NCI-H187 (cell line): ENCODE results near the gene CACNA2D4.
"Not testable (repeated sequence)": the region's sequence is repeated elsewhere in the genome, so short reads cannot be mapped to it uniquely, and the experiment has no call there.

Experiments
- DNase-seq, 2 experiments: peaks; one replicate each; lab custom pipeline; 2025; lab: John Stamatoyannopoulos, UW

CACNA2D4 gene, protein sequence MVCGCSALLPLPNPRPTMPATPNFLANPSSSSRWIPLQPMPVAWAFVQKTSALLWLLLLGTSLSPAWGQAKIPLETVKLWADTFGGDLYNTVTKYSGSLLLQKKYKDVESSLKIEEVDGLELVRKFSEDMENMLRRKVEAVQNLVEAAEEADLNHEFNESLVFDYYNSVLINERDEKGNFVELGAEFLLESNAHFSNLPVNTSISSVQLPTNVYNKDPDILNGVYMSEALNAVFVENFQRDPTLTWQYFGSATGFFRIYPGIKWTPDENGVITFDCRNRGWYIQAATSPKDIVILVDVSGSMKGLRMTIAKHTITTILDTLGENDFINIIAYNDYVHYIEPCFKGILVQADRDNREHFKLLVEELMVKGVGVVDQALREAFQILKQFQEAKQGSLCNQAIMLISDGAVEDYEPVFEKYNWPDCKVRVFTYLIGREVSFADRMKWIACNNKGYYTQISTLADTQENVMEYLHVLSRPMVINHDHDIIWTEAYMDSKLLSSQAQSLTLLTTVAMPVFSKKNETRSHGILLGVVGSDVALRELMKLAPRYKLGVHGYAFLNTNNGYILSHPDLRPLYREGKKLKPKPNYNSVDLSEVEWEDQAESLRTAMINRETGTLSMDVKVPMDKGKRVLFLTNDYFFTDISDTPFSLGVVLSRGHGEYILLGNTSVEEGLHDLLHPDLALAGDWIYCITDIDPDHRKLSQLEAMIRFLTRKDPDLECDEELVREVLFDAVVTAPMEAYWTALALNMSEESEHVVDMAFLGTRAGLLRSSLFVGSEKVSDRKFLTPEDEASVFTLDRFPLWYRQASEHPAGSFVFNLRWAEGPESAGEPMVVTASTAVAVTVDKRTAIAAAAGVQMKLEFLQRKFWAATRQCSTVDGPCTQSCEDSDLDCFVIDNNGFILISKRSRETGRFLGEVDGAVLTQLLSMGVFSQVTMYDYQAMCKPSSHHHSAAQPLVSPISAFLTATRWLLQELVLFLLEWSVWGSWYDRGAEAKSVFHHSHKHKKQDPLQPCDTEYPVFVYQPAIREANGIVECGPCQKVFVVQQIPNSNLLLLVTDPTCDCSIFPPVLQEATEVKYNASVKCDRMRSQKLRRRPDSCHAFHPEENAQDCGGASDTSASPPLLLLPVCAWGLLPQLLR

DNA sequence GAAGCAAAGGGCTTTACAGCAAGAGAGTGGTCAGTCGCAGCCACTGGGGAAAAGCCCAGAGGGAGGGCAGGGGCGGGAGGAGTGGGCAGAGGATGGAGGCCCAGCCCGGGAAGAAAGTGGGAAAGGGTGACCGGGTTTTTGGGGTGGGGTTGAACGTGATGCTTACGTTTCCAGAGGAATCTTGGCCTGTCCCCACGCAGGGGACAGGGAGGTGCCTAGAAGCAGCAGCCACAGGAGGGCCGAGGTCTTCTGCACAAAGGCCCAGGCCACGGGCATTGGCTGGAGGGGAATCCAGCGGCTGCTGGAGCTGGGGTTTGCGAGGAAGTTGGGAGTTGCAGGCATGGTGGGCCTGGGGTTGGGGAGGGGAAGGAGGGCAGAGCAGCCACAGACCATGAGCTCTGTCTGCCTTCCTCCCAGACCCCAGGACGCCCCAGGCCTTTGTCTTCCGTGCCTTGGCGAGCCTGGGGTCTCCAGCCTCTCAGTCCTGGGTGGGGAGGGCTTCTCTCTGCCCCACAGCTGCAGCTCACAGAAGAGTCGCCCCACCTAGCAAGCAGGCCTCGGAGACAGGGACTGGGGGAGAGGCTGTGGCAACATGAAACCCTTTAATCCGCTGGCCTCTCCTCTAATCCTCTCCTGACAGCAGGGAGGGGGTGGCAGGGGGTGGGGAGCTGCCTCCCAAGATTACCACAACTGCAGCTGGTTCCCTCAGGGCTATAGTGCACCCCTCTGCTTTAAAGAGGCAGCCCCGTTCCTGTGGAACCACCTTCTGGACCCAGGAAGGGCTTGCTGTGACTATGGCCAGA, at the start of gene CACNA2D4:
TSS of gene CACNA2D4 (minus strand) at position 572 of the 803 bp plus-strand sequence. CDS start at position 393, 179 bp downstream.
- DNase-seq: no peak

- DNase-seq: no peak
These were observed 48.2 kb upstream of the CACNA2D4 start for GRCh38 chr12:1966561-1967226.

GRCh38 chr12:1965916-1966315, 47.5 kb upstream of the CACNA2D4 start:
- no peak for DNase-seq

- DNase-seq: no peak
These were observed 43.9 kb upstream of the CACNA2D4 start for GRCh38 chr12:1962051-1963020.

DNA sequence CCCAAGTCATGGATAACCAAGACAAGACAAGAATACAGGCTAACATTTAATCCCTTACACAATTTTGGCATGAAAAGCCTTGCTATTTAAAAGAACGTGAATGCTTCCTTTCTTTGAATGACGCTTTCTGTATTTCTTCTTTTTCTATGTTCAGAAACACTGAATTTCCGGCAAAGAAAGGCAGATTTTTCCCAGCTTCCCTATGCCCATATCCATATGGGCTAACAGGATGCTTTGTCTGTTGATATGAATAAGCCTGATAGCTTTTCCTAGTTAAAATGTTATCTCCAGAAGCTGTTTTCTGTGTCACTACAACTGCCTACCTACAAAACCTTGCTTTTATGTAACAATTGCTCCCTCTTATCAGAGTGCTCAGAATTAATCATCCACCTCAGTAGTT, 38.3 kb upstream of the CACNA2D4 start:
- no peak for DNase-seq

DNA sequence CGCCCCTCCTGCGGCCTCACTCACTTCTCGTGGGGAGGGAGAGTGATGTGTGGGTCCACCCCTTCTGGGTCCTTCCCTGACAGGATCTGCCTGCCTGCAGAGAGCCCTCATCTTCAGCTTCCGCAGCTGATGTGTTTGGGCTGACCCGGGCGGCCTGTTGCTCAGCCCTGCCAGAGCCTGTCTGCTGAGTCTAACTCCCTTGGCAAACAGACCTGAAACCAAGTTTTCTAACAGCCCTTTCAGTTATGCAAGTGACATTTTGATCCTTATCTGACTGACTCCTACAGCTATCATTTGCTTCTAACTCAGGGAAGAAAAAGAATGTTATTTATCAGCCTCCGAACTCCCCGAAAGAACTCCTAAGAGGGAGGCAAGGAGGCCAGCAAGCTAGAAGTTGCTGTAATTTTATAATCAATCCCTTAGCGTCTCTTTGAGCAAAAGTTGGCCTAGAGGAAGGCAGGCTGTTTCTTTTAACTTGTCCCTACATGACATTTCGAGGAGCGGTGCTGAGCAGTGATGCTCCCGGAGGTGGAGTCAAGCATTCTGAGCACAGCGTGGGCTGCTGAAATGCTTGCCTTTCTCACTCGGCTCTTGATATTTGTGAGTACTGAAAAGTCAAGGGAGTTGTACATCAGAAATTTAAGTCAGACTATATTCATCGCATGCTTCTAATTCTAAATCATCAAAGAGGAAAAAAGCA, 31.5 kb upstream of the CACNA2D4 start:
- no peak for DNase-seq

DNA sequence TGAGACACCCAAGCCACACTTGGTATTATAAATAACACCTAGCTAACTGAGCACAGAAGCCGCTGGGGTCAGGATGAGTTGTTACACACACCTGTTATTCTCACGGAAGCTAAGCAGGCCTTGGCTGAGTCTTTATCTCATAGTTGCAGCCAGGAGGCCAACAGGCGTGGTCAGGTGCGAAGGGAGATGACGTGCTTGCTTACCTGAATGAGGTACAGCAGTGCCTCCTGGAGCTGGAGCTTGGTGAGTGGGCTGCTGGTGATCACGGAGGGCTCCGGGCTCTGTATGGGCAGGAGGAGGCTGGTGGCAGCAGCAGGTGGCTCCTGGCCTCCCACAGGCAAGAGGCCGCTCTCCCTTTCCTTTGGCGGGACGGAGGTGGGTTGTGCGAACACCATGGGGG, 30.4 kb upstream of the CACNA2D4 start:
- DNase-seq: no peak

GRCh38 chr12:1947081-1947480, 28.6 kb upstream of the CACNA2D4 start:
- no peak for DNase-seq

DNA sequence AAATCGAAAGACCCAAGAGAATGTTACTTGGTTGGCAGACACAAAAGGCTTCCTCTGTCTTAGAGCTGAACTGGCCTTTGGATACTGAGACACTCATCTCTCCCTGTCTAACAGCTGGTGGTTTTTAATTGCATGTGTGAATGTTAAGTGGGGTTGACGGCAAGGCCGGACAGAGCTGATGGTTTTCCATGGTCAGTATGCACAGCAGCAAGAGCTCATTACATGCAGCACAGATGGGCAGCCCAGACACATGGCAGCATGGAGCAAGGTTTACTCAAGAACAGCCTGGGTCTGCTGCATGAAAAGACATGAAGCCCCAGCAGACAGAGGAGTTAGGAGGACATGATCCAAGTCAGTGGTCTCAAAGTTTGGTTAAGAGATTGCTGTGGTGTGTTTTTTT, 27.8 kb upstream of the CACNA2D4 start:
- no peak for DNase-seq

DNA sequence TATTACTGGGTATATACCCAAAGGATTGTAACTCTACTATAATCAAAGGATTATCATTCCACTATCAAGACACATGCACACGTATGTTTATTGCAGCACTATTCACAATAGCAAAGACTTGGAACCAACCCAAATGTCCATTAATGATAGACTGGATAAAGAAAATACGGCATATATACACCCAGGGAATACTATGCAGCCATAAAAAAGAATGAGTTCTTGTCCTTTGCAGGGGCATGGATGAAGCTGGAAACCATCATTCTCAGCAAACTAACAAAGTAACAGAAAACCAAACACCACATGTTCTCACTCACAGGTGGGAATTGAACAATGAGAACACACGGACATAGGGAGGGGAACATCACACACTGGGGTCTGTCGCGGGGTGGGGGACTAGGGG, 27.1 kb upstream of the CACNA2D4 start:
- DNase-seq: not testable (repeated sequence)

GRCh38 chr12:1939801-1940607, 21.6 kb upstream of the CACNA2D4 start:
- peak; percentile 59 to 61 for DNase-seq

DNA sequence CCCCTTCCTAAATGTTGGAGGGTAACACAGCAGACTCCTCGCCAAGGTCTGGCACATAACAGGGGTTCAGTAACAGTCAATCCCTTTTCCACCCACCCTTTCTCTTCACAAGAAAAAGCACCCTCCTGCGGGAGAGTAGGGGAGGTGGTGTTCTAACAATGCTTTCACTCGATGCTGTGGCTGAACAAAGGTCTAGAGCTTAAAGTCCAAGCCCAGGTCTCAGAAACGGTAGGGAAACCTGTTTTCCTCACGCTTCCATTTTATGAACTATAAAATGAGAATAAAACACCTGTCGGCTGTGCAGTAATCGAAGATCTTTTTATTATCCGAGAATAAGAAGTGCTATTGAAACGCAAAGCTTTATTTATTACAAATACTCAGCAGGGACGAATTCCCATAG, 20.9 kb upstream of the CACNA2D4 start:
- DNase-seq: no peak

DNA sequence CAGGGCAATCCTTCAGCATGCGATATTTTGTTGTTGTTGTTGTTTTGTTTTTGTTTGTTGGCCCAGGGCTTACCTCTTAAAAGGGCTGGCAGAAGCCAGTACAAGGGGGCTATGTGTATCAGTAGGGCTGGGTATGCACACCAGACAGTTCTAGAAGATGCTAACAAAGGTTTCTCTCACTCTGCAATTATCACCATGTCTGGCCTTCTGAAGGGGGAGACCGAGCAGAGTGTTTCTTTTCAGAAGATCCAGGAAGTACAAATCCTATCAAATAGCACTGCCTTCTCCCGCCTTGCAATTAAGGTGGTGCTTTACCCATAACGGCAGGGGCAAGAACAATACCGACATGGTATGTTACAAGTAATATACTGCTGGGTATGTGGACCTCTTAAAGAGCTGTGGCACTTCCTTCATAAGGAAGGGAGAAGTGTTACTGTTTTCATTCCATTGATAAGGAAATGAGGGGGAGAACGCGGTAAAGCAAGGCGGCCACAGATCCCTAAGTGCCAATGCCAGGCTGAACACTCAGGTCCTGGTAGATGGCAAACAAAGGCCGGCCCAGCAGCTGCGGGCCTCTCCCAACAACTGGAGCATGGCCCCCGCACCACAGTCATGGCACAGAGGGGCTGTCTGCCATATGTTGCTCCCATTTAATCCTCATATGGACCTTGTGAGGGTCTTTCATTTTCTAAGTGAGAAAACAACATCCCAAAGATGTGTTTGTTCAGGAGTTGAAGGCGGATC, 19.2 kb upstream of the CACNA2D4 start:
- no peak for DNase-seq

- DNase-seq: no peak
These were observed 18.2 kb upstream of the CACNA2D4 start for GRCh38 chr12:1936406-1937320.

- no peak for DNase-seq
These were observed 17.4 kb upstream of the CACNA2D4 start for GRCh38 chr12:1935700-1936378.

DNA sequence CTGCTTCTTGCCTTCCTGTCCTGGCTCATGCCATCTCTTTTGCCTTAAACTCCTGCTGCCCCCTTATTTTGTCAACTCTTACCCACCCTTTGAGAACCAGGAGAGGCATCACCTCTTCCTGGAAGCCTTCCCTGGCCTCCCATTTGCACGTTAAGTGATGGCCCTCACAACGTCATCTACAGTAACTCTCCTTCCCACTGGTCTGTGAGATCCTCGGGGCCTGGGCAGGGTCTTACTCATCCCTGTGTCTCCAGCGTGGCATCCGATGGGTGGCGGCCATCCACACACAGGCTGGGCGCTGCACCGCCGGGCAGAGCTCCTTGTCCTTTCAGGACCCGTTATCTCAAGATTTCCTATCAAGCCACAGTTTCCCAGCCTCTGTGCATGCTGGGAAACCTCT, 16.8 kb upstream of the CACNA2D4 start:
- DNase-seq: no peak
